OCI-LY7 (cell line): ENCODE data around the gene INSIG1. TPM values are rescaled to one million over a fixed set of nuclear protein-coding genes. Genes with fewer than 3 reads are reported as not detected.

Source experiments
- BruUV-seq: library from RNA; stranded (reverse); fragments of 400-500 nt; replicated peaks from 2 replicates; lab custom pipeline; 2021; lab: Mats Ljungman, UMichigan
- CTCF ChIA-PET: fragments of 300-600 bp; sonication (Branson Sonifier 250); formaldehyde crosslinking; loops from one replicate; lab custom pipeline; 2022; ENCODE audit warnings: antibody characterized with exemption; ENCODE audit not compliant: unreplicated experiment; lab: Charles Lee
- POLR2A ChIA-PET: fragments of 300-600 bp; sonication (Branson Sonifier 250); formaldehyde crosslinking; loops from one replicate; lab custom pipeline; 2022; ENCODE audit warnings: antibody characterized with exemption; lab: Charles Lee
- DNase-seq: peaks from one replicate; pipeline ENCODE4 v3.0.0-alpha.2; 2015; ENCODE audit warnings: low spot score
- H2AFZ ChIP-seq: fragments of 200-600 bp; sonication (generic), shearing (Covaris generic); 2 replicates; pipeline ENCODE4 v1.6.1; 2014; ENCODE audit warnings: mild to moderate bottlenecking, antibody characterized with exemption, low read length, moderate library complexity
- H3K27ac ChIP-seq: fragments of 200-600 bp; sonication (generic); 2 replicates; pipeline ENCODE4 v1.5.1; 2014; ENCODE audit warnings: mixed run types, low read depth, mild to moderate bottlenecking, moderate library complexity, low read length, inconsistent platforms; ENCODE audit not compliant: poor library complexity, severe bottlenecking
- H3K36me3 ChIP-seq: fragments of 200-600 bp; sonication (generic); 2 replicates; pipeline ENCODE4 v1.6.1; 2014; ENCODE audit warnings: mild to moderate bottlenecking, antibody characterized with exemption, low read length, moderate library complexity, mixed read lengths; ENCODE audit not compliant: insufficient read depth
- H3K4me1 ChIP-seq: fragments of 200-600 bp; sonication (generic); 2 replicates; pipeline ENCODE4 v1.5.1; 2014; ENCODE audit warnings: mild to moderate bottlenecking, low read length; ENCODE audit not compliant: insufficient read depth, poor library complexity, severe bottlenecking
- H3K4me2 ChIP-seq: fragments of 200-600 bp; sonication (generic); 2 replicates; pipeline ENCODE4 v1.6.1; 2014; ENCODE audit warnings: mild to moderate bottlenecking, low read length
- H3K4me3 ChIP-seq: fragments of 200-600 bp; sonication (generic); 2 replicates; pipeline ENCODE4 v1.5.1; 2014; ENCODE audit warnings: mild to moderate bottlenecking, low read depth, low read length; ENCODE audit not compliant: poor library complexity, severe bottlenecking
- H3K79me2 ChIP-seq: fragments of 200-600 bp; sonication (generic); 2 replicates; pipeline ENCODE4 v1.6.1; 2016; ENCODE audit warnings: low read depth, mild to moderate bottlenecking, low read length, moderate library complexity, mixed read lengths; ENCODE audit not compliant: insufficient read depth
- H3K9me2 ChIP-seq: fragments of 200-600 bp; sonication (generic); 2 replicates; pipeline ENCODE4 v1.6.1; 2016; ENCODE audit warnings: mild to moderate bottlenecking, low read length, mixed read lengths; ENCODE audit not compliant: insufficient read depth
- H3K9me3 ChIP-seq: fragments of 200-600 bp; sonication (generic); 2 replicates; pipeline ENCODE4 v1.6.1; 2014; ENCODE audit warnings: mild to moderate bottlenecking, mixed run types, low read length, mixed read lengths
- H4K20me1 ChIP-seq: fragments of 200-600 bp; sonication (generic); 2 replicates; pipeline ENCODE4 v1.6.1; 2014; ENCODE audit warnings: mild to moderate bottlenecking, antibody characterized with exemption, low read length, moderate library complexity, mixed read lengths; ENCODE audit not compliant: insufficient read depth
- EZH2phosphoT487 ChIP-seq: fragments of 200-600 bp; sonication (generic); IDR thresholded peaks from 2 replicates; pipeline ENCODE4 v1.6.1; 2018; ENCODE audit warnings: low read depth, borderline replicate concordance, mild to moderate bottlenecking, mixed run types, antibody characterized with exemption, low read length, moderate library complexity, mixed read lengths
- intact Hi-C: fragments of 100-400 bp; cut with micrococcal nuclease; formaldehyde crosslinking; loops from one replicate; pipeline ENCODE4 v1.10.0; 2022; ENCODE audit not compliant: unreplicated experiment
- total RNA-seq, 2 experiments: library from RNA; depleted of rRNA in 1 of 2; stranded (reverse); fragments of >200 nt in 1 of 2; shearing (Covaris generic) in 1 of 2; gene quantifications; 2 replicates each; pipeline ENCODE4 v1.2.3, GENCODE V29; 2014 to 2022
- TF ChIP-seq, protein P1 (sequence below): fragments of 200-600 bp; sonication (generic); conservative IDR thresholded peaks from 2 replicates; pipeline ENCODE4 v1.5.1; 2014; ENCODE audit warnings: mild to moderate bottlenecking, antibody characterized with exemption, low read length, moderate library complexity, mixed read lengths

The INSIG1 gene
- total RNA-seq, 2 experiments from 2014 or later: 122 to 164 TPM

DNA sequence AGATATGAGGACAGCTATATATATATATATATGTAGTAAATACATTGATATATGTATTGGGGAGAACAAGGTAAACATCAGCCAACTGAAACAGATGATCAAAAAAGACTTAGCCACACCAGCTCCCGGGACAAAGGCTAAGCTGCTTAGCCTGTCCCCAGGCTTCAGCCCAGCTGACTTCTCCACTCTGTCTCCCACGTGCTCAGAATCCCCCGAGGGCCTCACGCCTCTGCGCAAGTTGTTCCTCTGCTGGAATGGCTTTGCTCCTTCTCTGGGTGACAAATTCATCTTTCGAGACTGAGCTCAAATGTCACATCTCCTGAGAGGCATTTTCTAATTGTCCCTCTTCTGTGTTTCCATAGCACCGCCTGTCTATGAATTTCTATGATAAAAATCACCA, 8.6 kb upstream of the INSIG1 start:
- CTCF ChIA-PET: interaction anchor here (0.6 kb wide), 1 partner anchor 323 kb away, joined by 3 read pairs; no protein-coding TSS in a partner anchor

DNA sequence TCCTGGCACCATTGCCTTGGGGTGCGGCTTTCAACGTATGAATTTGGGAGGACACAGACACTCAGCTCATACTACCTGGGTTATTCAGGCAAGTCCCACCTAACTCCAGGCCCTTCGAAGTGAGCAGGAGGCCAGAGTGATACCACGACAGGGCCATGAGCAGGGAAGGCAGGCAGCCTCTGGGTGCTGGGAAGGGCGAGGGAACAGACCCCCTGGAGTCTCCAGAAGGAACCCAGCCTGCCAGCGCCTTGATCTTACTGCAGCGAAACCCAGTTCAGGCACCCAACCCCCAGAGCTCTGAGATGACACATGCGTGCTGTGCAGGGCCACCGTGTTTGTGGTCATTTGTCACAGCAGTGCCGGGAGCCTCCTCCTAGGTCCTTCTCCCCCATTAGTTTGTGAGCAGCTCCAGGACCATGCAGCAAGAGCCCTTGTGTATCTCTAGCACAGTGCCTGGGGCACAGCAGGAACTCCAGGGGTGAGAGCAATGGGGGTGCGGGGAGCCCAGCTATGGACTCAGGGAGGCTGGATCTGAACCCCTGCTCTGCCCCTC, 7.7 kb upstream of the INSIG1 start:
- Histone ChIP-seq H3K79me2 (no peaks in the 10 kb centered on the region), H2AFZ (no peak overlapping the region), H3K9me3 (no peaks in the 10 kb centered on the region), H3K4me2 (no peak overlapping the region), H4K20me1 (no peaks in the 10 kb centered on the region), H3K4me1 (peaks cover 4% of the 10 kb centered on the region), H3K4me3 (no peak overlapping the region), H3K9me2 (no peaks in the 10 kb centered on the region), H3K36me3 (no peaks in the 10 kb centered on the region), H3K27ac (no peak overlapping the region)
- DNase-seq: no peak
- TF ChIP-seq, protein P1, sequence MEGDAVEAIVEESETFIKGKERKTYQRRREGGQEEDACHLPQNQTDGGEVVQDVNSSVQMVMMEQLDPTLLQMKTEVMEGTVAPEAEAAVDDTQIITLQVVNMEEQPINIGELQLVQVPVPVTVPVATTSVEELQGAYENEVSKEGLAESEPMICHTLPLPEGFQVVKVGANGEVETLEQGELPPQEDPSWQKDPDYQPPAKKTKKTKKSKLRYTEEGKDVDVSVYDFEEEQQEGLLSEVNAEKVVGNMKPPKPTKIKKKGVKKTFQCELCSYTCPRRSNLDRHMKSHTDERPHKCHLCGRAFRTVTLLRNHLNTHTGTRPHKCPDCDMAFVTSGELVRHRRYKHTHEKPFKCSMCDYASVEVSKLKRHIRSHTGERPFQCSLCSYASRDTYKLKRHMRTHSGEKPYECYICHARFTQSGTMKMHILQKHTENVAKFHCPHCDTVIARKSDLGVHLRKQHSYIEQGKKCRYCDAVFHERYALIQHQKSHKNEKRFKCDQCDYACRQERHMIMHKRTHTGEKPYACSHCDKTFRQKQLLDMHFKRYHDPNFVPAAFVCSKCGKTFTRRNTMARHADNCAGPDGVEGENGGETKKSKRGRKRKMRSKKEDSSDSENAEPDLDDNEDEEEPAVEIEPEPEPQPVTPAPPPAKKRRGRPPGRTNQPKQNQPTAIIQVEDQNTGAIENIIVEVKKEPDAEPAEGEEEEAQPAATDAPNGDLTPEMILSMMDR: no peak
- TF ChIP-seq EZH2phosphoT487: no peak
- intact Hi-C loops: no loop called here
- no TSS peak for BruUV-seq
- POLR2A ChIA-PET: interaction anchor here (0.5 to 1.2 kb wide), 2 partner anchors 18 to 345 kb away, joined by 3 to 4 read pairs; no protein-coding TSS in a partner anchor
- CTCF ChIA-PET: no interaction called here

More for the DNA sequence above, 8.6 kb upstream of the INSIG1 start:
- H3K36me3 ChIP-seq: no peaks in the 10 kb centered on the region
- H3K4me2 ChIP-seq: no peak overlapping the region
- POLR2A ChIA-PET: interaction anchor here (1.2 kb wide), 1 partner anchor 17 kb away, joined by 4 read pairs; no protein-coding TSS in a partner anchor
- no peak overlapping the region for H3K4me3 ChIP-seq
- H3K79me2 ChIP-seq: no peaks in the 10 kb centered on the region
- peaks cover 4% of the 10 kb centered on the region for H3K4me1 ChIP-seq
- H2AFZ ChIP-seq: no peak overlapping the region
- intact Hi-C loops: no loop called here
- DNase-seq: no peak
- no peaks in the 10 kb centered on the region for H3K9me3 ChIP-seq
- H3K27ac ChIP-seq: no peak overlapping the region
- TF ChIP-seq EZH2phosphoT487: no peak
- TF ChIP-seq, protein P1: no peak
- BruUV-seq: no TSS peak
- H3K9me2 ChIP-seq: no peaks in the 10 kb centered on the region
- no peaks in the 10 kb centered on the region for H4K20me1 ChIP-seq

DNA sequence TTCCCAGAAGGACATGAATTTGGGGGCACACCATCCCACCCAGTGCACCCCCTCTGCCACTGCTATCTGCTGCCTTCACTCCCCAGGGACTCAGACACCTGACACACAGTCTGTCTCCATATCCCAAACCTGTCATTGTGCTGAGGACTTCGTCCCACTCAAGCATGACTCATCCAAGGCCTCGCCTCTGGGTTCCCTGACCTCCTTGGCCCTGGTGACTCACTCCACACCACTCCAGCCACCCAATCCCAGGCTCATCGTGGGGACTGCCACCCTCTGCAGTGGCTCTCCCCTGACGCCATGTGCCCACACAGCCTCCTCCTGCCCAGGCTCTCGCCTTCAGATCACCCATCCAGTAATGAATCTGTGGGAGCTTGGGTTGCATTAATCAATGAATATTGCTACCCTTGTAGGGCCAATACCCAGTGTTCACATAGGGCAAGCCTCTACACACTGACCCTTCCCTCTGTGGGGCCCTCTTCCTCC, 6.6 kb upstream of the INSIG1 start:
- TF ChIP-seq, protein P1: no peak
- no peak for TF ChIP-seq EZH2phosphoT487
- ChIA-PET POLR2A (no interaction called here), CTCF (no interaction called here)
- no peak overlapping the region for H3K4me2 ChIP-seq
- H3K9me3 ChIP-seq: no peaks in the 10 kb centered on the region
- BruUV-seq: no TSS peak
- no peaks in the 10 kb centered on the region for H3K9me2 ChIP-seq
- H3K36me3 ChIP-seq: no peaks in the 10 kb centered on the region
- no peak overlapping the region for H2AFZ ChIP-seq
- H4K20me1 ChIP-seq: no peaks in the 10 kb centered on the region
- H3K4me3 ChIP-seq: no peak overlapping the region
- no peaks in the 10 kb centered on the region for H3K79me2 ChIP-seq
- intact Hi-C loops: no loop called here
- no peak for DNase-seq
- H3K27ac ChIP-seq: no peak overlapping the region
- peaks cover 8% of the 10 kb centered on the region for H3K4me1 ChIP-seq
